ENCODE results near the gene COX6A2.
"Not testable (repeated sequence)": the region's sequence is repeated elsewhere in the genome, so short reads cannot be mapped to it uniquely, and the experiment has no call there.

COX6A2 gene

GRCh38 chr16:31458073-31458843 is 30.1 kb upstream of the COX6A2 start:
- no peaks in the 10 kb centered on the region for H3K9me3 Mint-ChIP-seq
- H3K4me1 Mint-ChIP-seq, result peaks cover 27% of the 10 kb centered on the region
- H3K4me3 Mint-ChIP-seq, result peak overlapping the region; percentile 86
- ATAC-seq (ENCODE audit: low read depth), result peak; percentile 18
- H3K27ac Mint-ChIP-seq, result peak overlapping the region; percentile 94
- H3K27me3 Mint-ChIP-seq, result no peaks in the 10 kb centered on the region
- H3K36me3 Mint-ChIP-seq, result peaks cover 6% of the 10 kb centered on the region
- DNase-seq (ENCODE audit: low spot score in 2 of 2), result peak; percentile 53 to 56

GRCh38 chr16:31456988-31457360 is 28.8 kb upstream of the COX6A2 start:
- H3K4me3 Mint-ChIP-seq, result no peak overlapping the region
- H3K27me3 Mint-ChIP-seq, result no peaks in the 10 kb centered on the region
- no peaks in the 10 kb centered on the region for H3K9me3 Mint-ChIP-seq
- no peak overlapping the region for H3K27ac Mint-ChIP-seq
- no peak for ATAC-seq (ENCODE audit: low read depth)
- H3K36me3 Mint-ChIP-seq, result peaks cover 2% of the 10 kb centered on the region
- DNase-seq (ENCODE audit: low spot score in 2 of 2), result no peak
- peaks cover 27% of the 10 kb centered on the region for H3K4me1 Mint-ChIP-seq

GRCh38 chr16:31455601-31456314 is 27.6 kb upstream of the COX6A2 start:
- no peak for DNase-seq (ENCODE audit: low spot score in 2 of 2)
- Mint-ChIP-seq H3K9me3 (no peaks in the 10 kb centered on the region), H3K27ac (peak overlapping the region; percentile 76), H3K36me3 (peaks cover 3% of the 10 kb centered on the region), H3K4me1 (peaks cover 31% of the 10 kb centered on the region), H3K4me3 (peak overlapping the region; percentile 9), H3K27me3 (no peaks in the 10 kb centered on the region)
- no peak for ATAC-seq (ENCODE audit: low read depth)

GRCh38 chr16:31453255-31454204 is 25.4 kb upstream of the COX6A2 start:
- Mint-ChIP-seq H3K27me3 (no peaks in the 10 kb centered on the region), H3K4me1 (peaks cover 24% of the 10 kb centered on the region), H3K4me3 (no peak overlapping the region), H3K9me3 (no peaks in the 10 kb centered on the region), H3K36me3 (peaks cover 3% of the 10 kb centered on the region), H3K27ac (peak overlapping the region; percentile 33)
- ATAC-seq (ENCODE audit: low read depth), result no peak
- DNase-seq (ENCODE audit: low spot score in 2 of 2), result no peak

GRCh38 chr16:31452631-31453106 is 24.5 kb upstream of the COX6A2 start:
- no peak for DNase-seq (ENCODE audit: low spot score in 2 of 2)
- Mint-ChIP-seq H3K9me3 (no peaks in the 10 kb centered on the region), H3K27ac (no peak overlapping the region), H3K36me3 (peaks cover 3% of the 10 kb centered on the region), H3K4me1 (peaks cover 18% of the 10 kb centered on the region), H3K4me3 (no peak overlapping the region), H3K27me3 (no peaks in the 10 kb centered on the region)
- ATAC-seq (ENCODE audit: low read depth), result no peak

GRCh38 chr16:31451681-31452351 is 23.7 kb upstream of the COX6A2 start:
- H3K27me3 Mint-ChIP-seq, result no peaks in the 10 kb centered on the region
- H3K27ac Mint-ChIP-seq, result peak overlapping the region; percentile 6
- peaks cover 18% of the 10 kb centered on the region for H3K4me1 Mint-ChIP-seq
- H3K4me3 Mint-ChIP-seq, result no peak overlapping the region
- no peak for DNase-seq (ENCODE audit: low spot score in 2 of 2)
- no peaks in the 10 kb centered on the region for H3K9me3 Mint-ChIP-seq
- ATAC-seq (ENCODE audit: low read depth), result no peak
- H3K36me3 Mint-ChIP-seq, result peaks cover 3% of the 10 kb centered on the region

GRCh38 chr16:31451201-31451600 is 23.0 kb upstream of the COX6A2 start:
- H3K27ac Mint-ChIP-seq, result peak overlapping the region; percentile 48
- H3K36me3 Mint-ChIP-seq, result peaks cover 3% of the 10 kb centered on the region
- no peaks in the 10 kb centered on the region for H3K9me3 Mint-ChIP-seq
- no peaks in the 10 kb centered on the region for H3K27me3 Mint-ChIP-seq
- no peak for ATAC-seq (ENCODE audit: low read depth)
- no peak overlapping the region for H3K4me3 Mint-ChIP-seq
- no peak for DNase-seq (ENCODE audit: low spot score in 2 of 2)
- H3K4me1 Mint-ChIP-seq, result peaks cover 18% of the 10 kb centered on the region

- H3K9me3 Mint-ChIP-seq; H3K4me3 Mint-ChIP-seq; H3K27ac Mint-ChIP-seq; H3K36me3 Mint-ChIP-seq; ATAC-seq (ENCODE audit: low read depth); H3K4me1 Mint-ChIP-seq; H3K27me3 Mint-ChIP-seq; DNase-seq (ENCODE audit: low spot score in 2 of 2): not testable (repeated sequence)
These were observed 17.8 kb upstream of the COX6A2 start for GRCh38 chr16:31445931-31446330.

GRCh38 chr16:31441956-31442355 is 13.8 kb upstream of the COX6A2 start:
- ATAC-seq (ENCODE audit: low read depth), result no peak
- peak overlapping the region; percentile 66 for H3K27ac Mint-ChIP-seq
- no peaks in the 10 kb centered on the region for H3K9me3 Mint-ChIP-seq

GRCh38 chr16:31440516-31441184 is 12.5 kb upstream of the COX6A2 start:
- peaks cover 4% of the 10 kb centered on the region for H3K27me3 Mint-ChIP-seq
- peaks cover 19% of the 10 kb centered on the region for H3K4me1 Mint-ChIP-seq
- no peak overlapping the region for H3K4me3 Mint-ChIP-seq
- no peak for DNase-seq (ENCODE audit: low spot score in 2 of 2)
- ATAC-seq (ENCODE audit: low read depth), result no peak
- no peak overlapping the region for H3K27ac Mint-ChIP-seq
- H3K9me3 Mint-ChIP-seq, result no peaks in the 10 kb centered on the region
- H3K36me3 Mint-ChIP-seq, result no peaks in the 10 kb centered on the region

More at GRCh38 chr16:31441956-31442355, 13.8 kb upstream of the COX6A2 start:
- no peak for DNase-seq (ENCODE audit: low spot score in 2 of 2)
- H3K4me1 Mint-ChIP-seq, result peaks cover 19% of the 10 kb centered on the region
- no peaks in the 10 kb centered on the region for H3K36me3 Mint-ChIP-seq
- peak overlapping the region; percentile 76 for H3K4me3 Mint-ChIP-seq
- H3K27me3 Mint-ChIP-seq, result peaks cover 4% of the 10 kb centered on the region

GRCh38 chr16:31439519-31439918 is 11.4 kb upstream of the COX6A2 start:
- ATAC-seq (ENCODE audit: low read depth), result no peak
- H3K4me3 Mint-ChIP-seq, result no peak overlapping the region

GRCh38 chr16:31439023-31439422 is 10.9 kb upstream of the COX6A2 start:
- peaks cover 19% of the 10 kb centered on the region for H3K4me1 Mint-ChIP-seq
- not testable (repeated sequence) for H3K27me3 Mint-ChIP-seq, H3K9me3 Mint-ChIP-seq, H3K36me3 Mint-ChIP-seq, H3K4me3 Mint-ChIP-seq, H3K27ac Mint-ChIP-seq
- DNase-seq (ENCODE audit: low spot score in 2 of 2) (peak in 1 of 2 donors; percentile 31), ATAC-seq (ENCODE audit: low read depth) (peak; percentile 74)

More at GRCh38 chr16:31439519-31439918, 11.4 kb upstream of the COX6A2 start:
- DNase-seq (ENCODE audit: low spot score in 2 of 2), result no peak
- Mint-ChIP-seq H3K27me3 (peaks cover 4% of the 10 kb centered on the region), H3K36me3 (no peaks in the 10 kb centered on the region), H3K27ac (no peak overlapping the region), H3K9me3 (no peaks in the 10 kb centered on the region), H3K4me1 (peaks cover 19% of the 10 kb centered on the region)

- Mint-ChIP-seq H3K4me3 (no peak overlapping the region), H3K27me3 (peaks cover 4% of the 10 kb centered on the region), H3K36me3 (no peaks in the 10 kb centered on the region), H3K27ac (no peak overlapping the region), H3K9me3 (no peaks in the 10 kb centered on the region), H3K4me1 (peaks cover 19% of the 10 kb centered on the region)
- DNase-seq (ENCODE audit: low spot score in 2 of 2) (no peak), ATAC-seq (ENCODE audit: low read depth) (no peak)
These were observed 10.3 kb upstream of the COX6A2 start for GRCh38 chr16:31438414-31438813.
